Measurements from ENCODE around the gene GRHL1.

The GRHL1 gene

DNA sequence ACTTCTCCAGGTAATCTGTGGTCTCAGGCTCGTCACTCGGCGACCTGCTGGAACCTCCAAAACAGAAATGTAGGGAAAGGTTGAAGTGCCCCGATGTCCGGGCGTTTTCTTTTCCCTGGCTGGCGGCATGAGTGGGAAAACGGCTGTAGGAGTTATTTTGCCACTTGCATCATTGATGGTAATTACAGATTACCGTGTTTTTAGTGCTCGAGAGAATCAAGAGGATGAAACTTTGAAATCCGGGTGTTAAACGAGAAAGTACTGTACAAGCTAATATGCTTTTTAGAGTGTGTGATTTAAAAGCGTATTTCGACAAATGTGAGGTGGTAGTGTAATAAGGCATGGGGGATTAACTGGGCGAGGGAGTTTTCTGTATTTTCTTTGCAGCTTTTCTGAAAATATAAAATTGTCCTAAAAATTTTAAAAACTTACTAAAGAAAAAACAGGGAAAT is 819 bp downstream of the GRHL1 start:
- in situ Hi-C loops (cut with MboI; ENCODE audit: low pct_unique_long_range_greater_than_20kb, low sequenced_read_pairs, unreplicated experiment): no loop called here
- no peak for TF ChIP-seq CTCF (IDR thresholded peaks at IDR 0.05; ENCODE audit: extremely low read depth, insufficient read depth, missing control alignments)
- no peak for DNase-seq (ENCODE audit: low spot score)

- no peak for DNase-seq (ENCODE audit: low spot score)
- in situ Hi-C loops (cut with MboI; ENCODE audit: low pct_unique_long_range_greater_than_20kb, low sequenced_read_pairs, unreplicated experiment): no loop called here
- TF ChIP-seq CTCF (IDR thresholded peaks at IDR 0.05; ENCODE audit: extremely low read depth, insufficient read depth, missing control alignments): no peak
Measured at GRCh38 chr2:9952856-9953503, 1.5 kb downstream of the GRHL1 start.

DNA sequence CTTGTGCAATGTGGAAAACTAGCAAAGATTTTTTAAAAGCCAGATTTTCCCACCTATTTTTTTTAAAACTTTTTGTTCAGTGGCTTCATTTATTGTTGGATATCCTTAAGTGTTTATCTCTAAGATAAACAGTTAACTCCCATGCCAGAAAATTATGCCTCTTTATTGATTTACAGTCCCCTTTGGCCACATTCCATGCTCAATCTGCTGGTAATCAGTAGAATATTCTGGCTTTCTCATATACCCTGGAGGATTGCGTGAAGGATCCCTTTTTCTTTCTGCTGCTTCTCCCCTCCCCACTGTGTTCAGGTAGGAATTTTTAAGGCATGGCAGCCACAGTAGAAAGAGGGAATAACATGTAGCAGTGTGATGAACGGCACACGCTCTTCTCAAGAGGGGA is 2.6 kb downstream of the GRHL1 start:
- in situ Hi-C loops (cut with MboI; ENCODE audit: low pct_unique_long_range_greater_than_20kb, low sequenced_read_pairs, unreplicated experiment): no loop called here
- DNase-seq (ENCODE audit: low spot score): no peak
- TF ChIP-seq CTCF (IDR thresholded peaks at IDR 0.05; ENCODE audit: extremely low read depth, insufficient read depth, missing control alignments): no peak

GRCh38 chr2:9958057-9958456 is 6.6 kb downstream of the GRHL1 start:
- in situ Hi-C loops (cut with MboI; ENCODE audit: low pct_unique_long_range_greater_than_20kb, low sequenced_read_pairs, unreplicated experiment): no loop called here
- no peak for DNase-seq (ENCODE audit: low spot score)

GRCh38 chr2:9959262-9959661 is 7.8 kb downstream of the GRHL1 start:
- DNase-seq (ENCODE audit: low spot score): no peak
- in situ Hi-C loops (cut with MboI; ENCODE audit: low pct_unique_long_range_greater_than_20kb, low sequenced_read_pairs, unreplicated experiment): no loop called here
- no peak for TF ChIP-seq CTCF (IDR thresholded peaks at IDR 0.05; ENCODE audit: extremely low read depth, insufficient read depth, missing control alignments)

More at GRCh38 chr2:9958057-9958456, 6.6 kb downstream of the GRHL1 start:
- TF ChIP-seq CTCF (IDR thresholded peaks at IDR 0.05; ENCODE audit: extremely low read depth, insufficient read depth, missing control alignments): no peak

GRCh38 chr2:9961013-9961412 is 9.5 kb downstream of the GRHL1 start:
- in situ Hi-C loops (cut with MboI; ENCODE audit: low pct_unique_long_range_greater_than_20kb, low sequenced_read_pairs, unreplicated experiment): no loop called here
- TF ChIP-seq CTCF (IDR thresholded peaks at IDR 0.05; ENCODE audit: extremely low read depth, insufficient read depth, missing control alignments): no peak

More at GRCh38 chr2:9961013-9961412, 9.5 kb downstream of the GRHL1 start:
- no peak for DNase-seq (ENCODE audit: low spot score)

Measured in GM13977 (cell line).